ENCODE results near the gene SLC25A10. TPM values are rescaled to one million over a fixed set of nuclear protein-coding genes. Genes with fewer than 3 reads are reported as not detected.

The SLC25A10 gene
- total and polyA plus RNA-seq, 2 of the 4 experiments (the other 2 are of a cell fraction) = 14.9 to 19.0 TPM

GRCh38 chr17:81666092-81666341 lies 46.1 kb upstream of the SLC25A10 start:
- Histone ChIP-seq H3K36me3 (ENCODE audit: control insufficient read depth, insufficient read depth, low read length) (peaks cover 25% of the 10 kb centered on the region), H2BK15ac (ENCODE audit: low read depth, low read length) (no peak overlapping the region), H3K4me2 (ENCODE audit: low read depth, low read length) (peak overlapping the region; percentile 90), H3K23ac (ENCODE audit: low read depth, low read length) (peak overlapping the region; percentile 87), H2AK9ac (replicated peaks; ENCODE audit: low read depth, low read length, poor library complexity) (peak overlapping the region; percentile 98), H3K4me3 (ENCODE audit: insufficient read depth, low read depth, low read length) (peak overlapping the region; percentile 75), H3K9ac (ENCODE audit: low read depth, low read length) (peak overlapping the region; percentile 84), H3K56ac (ENCODE audit: extremely low read depth, insufficient read depth, low read length) (peak overlapping the region; percentile 61), H2BK20ac (ENCODE audit: low read depth, low read length) (no peak overlapping the region), H2AK5ac (ENCODE audit: low read depth, low read length) (peak overlapping the region; percentile 98), H2BK120ac (ENCODE audit: low read depth, low read length) (no peak overlapping the region; the same call in 1 of the 2 replicates), H3K4me1 (ENCODE audit: control insufficient read depth, insufficient read depth, low read length) (peaks cover 10% of the 10 kb centered on the region), H2BK5ac (ENCODE audit: low read depth, low read length, poor library complexity, severe bottlenecking) (peak overlapping the region; percentile 43), H3K79me1 (ENCODE audit: low read depth in 1 of 2, low read length in 2 of 2) (peaks cover 29 to 49% of the 10 kb centered on the region in 2 experiments), H4K8ac (ENCODE audit: low read depth in 2 of 2, low read length in 2 of 2) (peak overlapping the region; percentile 96 to 100), H2AFZ (replicated peaks; ENCODE audit: low read length, poor library complexity) (peak overlapping the region; percentile 96), H3K27ac (ENCODE audit: insufficient read depth, low read length) (peak overlapping the region; percentile 79), H3K27me3 (ENCODE audit: control insufficient read depth, insufficient read depth, low read length) (no peaks in the 10 kb centered on the region), H4K5ac (ENCODE audit: low read depth, low read length) (peak overlapping the region; percentile 66), H3K14ac (replicated peaks; ENCODE audit: low read depth, low read length) (peak overlapping the region; percentile 91), H3K9me1 (ENCODE audit: insufficient read depth, low read length) (peaks cover 17% of the 10 kb centered on the region), H3K9me3 (ENCODE audit: control insufficient read depth, insufficient read depth, low read length) (no peaks in the 10 kb centered on the region), H4K20me1 (ENCODE audit: insufficient read depth, low read length) (peaks cover 4% of the 10 kb centered on the region; the same call in 1 of the 2 replicates), H3K18ac (ENCODE audit: low read depth, low read length) (no peak overlapping the region; the same call in 1 of the 2 replicates), H3K4ac (ENCODE audit: low read depth, low read length) (peak overlapping the region; percentile 91), H4K91ac (ENCODE audit: insufficient read depth, low read depth, low read length) (peak overlapping the region; percentile 89)
- DNase-seq (peak; percentile 9), ATAC-seq (ENCODE audit: low read depth) (no peak; the same call in 1 of the 2 replicates)
- in situ Hi-C loops (cut with MboI; ENCODE audit: low sequenced_read_pairs) (no loop called here), intact Hi-C loops (cut with micrococcal nuclease) (loop anchor here (1.0 kb wide), 1 partner anchor 29 kb away; the partner anchor contains the start of genes NPLOC4 and TSPAN10), dilution Hi-C loops (cut with HindIII; ENCODE audit: low sequenced_read_pairs, unreplicated experiment) (no loop called here)
- ChIA-PET POLR2A (ENCODE audit: unreplicated experiment) (no interaction called here), CTCF (no interaction called here)
- 0% methylated on average over 5 of the region's 16 CpGs; no CpG with 5 or more reads in 1 of the 2 experiments for WGBS, 2 experiments (ENCODE audit: extremely low coverage in 2 of 2, insufficient read length in 1 of 2)
- BruUV-seq (replicated peaks) = no TSS peak
- TF ChIP-seq SMC3 (IDR thresholded peaks at IDR 0.05; ENCODE audit: low read depth, low read length) (no peak), FOS (IDR thresholded peaks at IDR 0.05; ENCODE audit: low read depth, low read length) (no peak), CHD1 (IDR thresholded peaks at IDR 0.05; ENCODE audit: low read depth, low read length) (no peak), BHLHE40 (IDR thresholded peaks at IDR 0.05; ENCODE audit: low read depth, low read length) (no peak), MXI1 (IDR thresholded peaks at IDR 0.05; ENCODE audit: borderline replicate concordance, low read depth, low read length) (no peak; the same call in 1 of the 2 replicates), CEBPB (IDR thresholded peaks at IDR 0.05; ENCODE audit: low read depth, low read length) (no peak), USF2 (IDR thresholded peaks at IDR 0.05; ENCODE audit: low read depth, low read length) (no peak), MAZ (IDR thresholded peaks at IDR 0.05; ENCODE audit: borderline replicate concordance, low read depth, low read length) (no peak), RCOR1 (IDR thresholded peaks at IDR 0.05; ENCODE audit: insufficient replicate concordance, low read length) (no peak), ELK1 (IDR thresholded peaks at IDR 0.05; ENCODE audit: borderline replicate concordance, low read depth, low read length) (no peak), POLR2A (IDR thresholded peaks at IDR 0.05; ENCODE audit: low read depth, low read length) (no peak), NFE2L2 (IDR thresholded peaks at IDR 0.05; ENCODE audit: low read depth, low read length) (no peak), RFX5 (IDR thresholded peaks at IDR 0.05; ENCODE audit: low read depth, low read length) (no peak), MAFK (IDR thresholded peaks at IDR 0.05; ENCODE audit: low read depth, low read length) (no peak), RAD21 (IDR thresholded peaks at IDR 0.05; ENCODE audit: low read length) (no peak)
- TF ChIP-seq, protein P1, sequence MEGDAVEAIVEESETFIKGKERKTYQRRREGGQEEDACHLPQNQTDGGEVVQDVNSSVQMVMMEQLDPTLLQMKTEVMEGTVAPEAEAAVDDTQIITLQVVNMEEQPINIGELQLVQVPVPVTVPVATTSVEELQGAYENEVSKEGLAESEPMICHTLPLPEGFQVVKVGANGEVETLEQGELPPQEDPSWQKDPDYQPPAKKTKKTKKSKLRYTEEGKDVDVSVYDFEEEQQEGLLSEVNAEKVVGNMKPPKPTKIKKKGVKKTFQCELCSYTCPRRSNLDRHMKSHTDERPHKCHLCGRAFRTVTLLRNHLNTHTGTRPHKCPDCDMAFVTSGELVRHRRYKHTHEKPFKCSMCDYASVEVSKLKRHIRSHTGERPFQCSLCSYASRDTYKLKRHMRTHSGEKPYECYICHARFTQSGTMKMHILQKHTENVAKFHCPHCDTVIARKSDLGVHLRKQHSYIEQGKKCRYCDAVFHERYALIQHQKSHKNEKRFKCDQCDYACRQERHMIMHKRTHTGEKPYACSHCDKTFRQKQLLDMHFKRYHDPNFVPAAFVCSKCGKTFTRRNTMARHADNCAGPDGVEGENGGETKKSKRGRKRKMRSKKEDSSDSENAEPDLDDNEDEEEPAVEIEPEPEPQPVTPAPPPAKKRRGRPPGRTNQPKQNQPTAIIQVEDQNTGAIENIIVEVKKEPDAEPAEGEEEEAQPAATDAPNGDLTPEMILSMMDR (conservative IDR thresholded peaks at IDR 0.05; ENCODE audit: low read depth, low read length) = no peak

Data from IMR-90 (cell line).